Adrenal gland (tissue), 5 donors: ENCODE results near the gene GPR3.

ENCODE experiments used
- CTCF ChIP-seq, 6 experiments: fragments of 450-650 bp in 4 of 6; fragments of 200-600 bp in 2 of 6; sonication (generic) in 1 of 6; IDR thresholded peaks; 1 replicate in 5 of 6; 2 replicates in 1 of 6; pipeline versions ENCODE4 v1.5.1 to v1.8.0; 2016 to 2021; ENCODE audit warnings: antibody characterized with exemption in 6 of 6, mild to moderate bottlenecking in 2 of 6, moderate library complexity in 1 of 6
- POLR2A ChIP-seq, 2 donors: fragments of 450-650 bp; IDR thresholded peaks; one replicate each; pipeline ENCODE4 v1.6.1; 2017; ENCODE audit warnings: antibody characterized with exemption in 2 of 2, mild to moderate bottlenecking in 2 of 2, moderate library complexity in 1 of 2
- donor health status: DM: no; HTN: no; CAD: no.

GRCh38 chr1:27357281-27358037, 35.0 kb upstream of the GPR3 start:
- TF ChIP-seq CTCF (IDR thresholded peaks at IDR 0.05) = peak; percentile 92 to 99 (median 98)
- no peak for TF ChIP-seq POLR2A (IDR thresholded peaks at IDR 0.05)
